Smooth muscle cell (in vitro differentiated cells): Measurements from ENCODE around the gene PDZD2. TPM values are rescaled to one million over a fixed set of nuclear protein-coding genes. Genes with fewer than 3 reads are reported as not detected.

Experiments
- DNase-seq: peaks from one replicate; lab custom pipeline; 2025; ENCODE audit not compliant: unreplicated experiment; lab: John Stamatoyannopoulos, UW
- H2AFZ ChIP-seq: fragments of 200-600 bp; sonication (generic); 2 replicates; pipeline ENCODE4 v1.6.0; 2016; ENCODE audit warnings: antibody characterized with exemption, low read depth, mild to moderate bottlenecking
- H3F3A ChIP-seq: fragments of 200-600 bp; sonication (generic); 2 replicates; pipeline ENCODE4 v1.6.0; 2017; ENCODE audit warnings: antibody characterized with exemption, low read depth
- H3K27ac ChIP-seq: fragments of 200-600 bp; sonication (generic); 2 replicates; pipeline ENCODE4 v1.5.1; 2016; ENCODE audit warnings: low read depth, mild to moderate bottlenecking
- H3K27me3 ChIP-seq: fragments of 200-600 bp; sonication (generic); 2 replicates; pipeline ENCODE4 v1.6.1; 2016; ENCODE audit warnings: low read depth, mild to moderate bottlenecking
- H3K36me3 ChIP-seq: fragments of 200-600 bp; sonication (generic); 2 replicates; pipeline ENCODE4 v1.5.1; 2016; ENCODE audit warnings: low read depth
- H3K4me1 ChIP-seq: fragments of 200-600 bp; sonication (generic); 2 replicates; pipeline ENCODE4 v1.5.1; 2016; ENCODE audit warnings: low read depth
- H3K4me2 ChIP-seq: fragments of 200-600 bp; sonication (generic); 2 replicates; pipeline ENCODE4 v1.6.0; 2016; ENCODE audit warnings: mild to moderate bottlenecking
- H3K4me3 ChIP-seq: fragments of 200-600 bp; sonication (generic); 2 replicates; pipeline ENCODE4 v1.5.1; 2016; ENCODE audit warnings: mild to moderate bottlenecking
- H3K79me2 ChIP-seq: fragments of 200-600 bp; sonication (generic); 2 replicates; pipeline ENCODE4 v1.6.0; 2016; ENCODE audit warnings: low read depth, mild to moderate bottlenecking
- H3K9ac ChIP-seq: fragments of 200-600 bp; sonication (generic); 2 replicates; pipeline ENCODE4 v1.6.0; 2016; ENCODE audit warnings: low read depth
- H3K9me3 ChIP-seq: fragments of 200-600 bp; sonication (generic); replicated peaks from 2 replicates; pipeline ENCODE4 v1.5.1; 2016; ENCODE audit warnings: low read depth
- H4K20me1 ChIP-seq: fragments of 200-600 bp; sonication (generic); 2 replicates; pipeline ENCODE4 v1.6.0; 2016; ENCODE audit warnings: low read depth
- CTCF ChIP-seq: fragments of 200-600 bp; sonication (generic); IDR thresholded peaks from 2 replicates; pipeline ENCODE4 v1.5.1; 2017; ENCODE audit warnings: borderline replicate concordance, mild to moderate bottlenecking, antibody characterized with exemption; ENCODE audit not compliant: insufficient read depth, poor library complexity, severe bottlenecking
- WGBS: methylation state at CpG from one replicate; pipeline ENCODE4 v1.1.7; 2016; ENCODE audit warnings: low lambda C conversion rate; 5-methylcytosine and 5-hydroxymethylcytosine counted together
- polyA plus RNA-seq: library from polyadenylated mRNA; unstranded; fragments of >200 nt; fragmentation: Nextera tagmentation; extraction: Ambion mirVana; gene quantifications from 2 replicates; pipeline ENCODE4 v1.2.1, GENCODE V29; 2016
- total RNA-seq: library from RNA; depleted of rRNA; stranded (reverse); fragments of >200 nt; gene quantifications from 2 replicates; pipeline ENCODE4 v1.2.3, GENCODE V29; 2014

Gene PDZD2
- total and polyA plus RNA-seq, 2 experiments from 2014 or later: 3.2 to 4.1 TPM

GRCh38 chr5:31703757-31704156 is 64.8 kb downstream of the PDZD2 start:
- H3K27ac ChIP-seq: no peak overlapping the region
- WGBS: 100% methylated on average over 1 of the region's 1 CpG
- no peak overlapping the region for H3K9ac ChIP-seq
- no peaks in the 10 kb centered on the region for H4K20me1 ChIP-seq
- DNase-seq: no peak
- H3K9me3 ChIP-seq: no peaks in the 10 kb centered on the region
- no peaks in the 10 kb centered on the region for H3K36me3 ChIP-seq
- H3F3A ChIP-seq: no peaks in the 10 kb centered on the region
- no peaks in the 10 kb centered on the region for H3K79me2 ChIP-seq
- H3K27me3 ChIP-seq: no peaks in the 10 kb centered on the region
- H3K4me3 ChIP-seq: no peak overlapping the region
- TF ChIP-seq CTCF: no peak
- H2AFZ ChIP-seq: no peak overlapping the region
- no peak overlapping the region for H3K4me2 ChIP-seq
- H3K4me1 ChIP-seq: peaks cover 13% of the 10 kb centered on the region

GRCh38 chr5:31706186-31706585 is 67.3 kb downstream of the PDZD2 start:
- no peak for DNase-seq
- no peaks in the 10 kb centered on the region for H3K27me3 ChIP-seq
- no peaks in the 10 kb centered on the region for H4K20me1 ChIP-seq
- H3F3A ChIP-seq: no peaks in the 10 kb centered on the region
- H3K27ac ChIP-seq: no peak overlapping the region
- 69% methylated on average over 4 of the region's 4 CpGs for WGBS
- TF ChIP-seq CTCF: no peak
- H2AFZ ChIP-seq: no peak overlapping the region
- no peaks in the 10 kb centered on the region for H3K79me2 ChIP-seq
- H3K4me2 ChIP-seq: no peak overlapping the region
- no peak overlapping the region for H3K9ac ChIP-seq
- no peaks in the 10 kb centered on the region for H3K36me3 ChIP-seq
- H3K9me3 ChIP-seq: no peaks in the 10 kb centered on the region
- no peak overlapping the region for H3K4me3 ChIP-seq
- H3K4me1 ChIP-seq: peaks cover 9% of the 10 kb centered on the region

GRCh38 chr5:31707329-31707728 is 68.4 kb downstream of the PDZD2 start:
- H3K79me2 ChIP-seq: no peaks in the 10 kb centered on the region
- H3K9me3 ChIP-seq: no peaks in the 10 kb centered on the region
- no peaks in the 10 kb centered on the region for H3K36me3 ChIP-seq
- no peaks in the 10 kb centered on the region for H3K27me3 ChIP-seq
- TF ChIP-seq CTCF: no peak
- no peak overlapping the region for H3K27ac ChIP-seq
- H3K4me2 ChIP-seq: no peak overlapping the region
- no peaks in the 10 kb centered on the region for H3F3A ChIP-seq
- H3K9ac ChIP-seq: no peak overlapping the region
- no peak overlapping the region for H3K4me3 ChIP-seq
- H2AFZ ChIP-seq: no peak overlapping the region
- no peaks in the 10 kb centered on the region for H4K20me1 ChIP-seq
- WGBS: 44% methylated on average over 4 of the region's 4 CpGs
- no peak for DNase-seq
- H3K4me1 ChIP-seq: no peaks in the 10 kb centered on the region

GRCh38 chr5:31708089-31708488 is 69.2 kb downstream of the PDZD2 start:
- H3K4me3 ChIP-seq: no peak overlapping the region
- no peak for DNase-seq
- no peak overlapping the region for H3K27ac ChIP-seq
- H2AFZ ChIP-seq: no peak overlapping the region
- no peak overlapping the region for H3K4me2 ChIP-seq
- H3K9me3 ChIP-seq: no peaks in the 10 kb centered on the region
- no peak overlapping the region for H3K9ac ChIP-seq
- no peaks in the 10 kb centered on the region for H3K4me1 ChIP-seq
- no peaks in the 10 kb centered on the region for H3K36me3 ChIP-seq
- H3K79me2 ChIP-seq: no peaks in the 10 kb centered on the region
- no peaks in the 10 kb centered on the region for H3F3A ChIP-seq
- no peak for TF ChIP-seq CTCF
- H4K20me1 ChIP-seq: no peaks in the 10 kb centered on the region
- WGBS: 78% methylated on average over 5 of the region's 5 CpGs
- H3K27me3 ChIP-seq: no peaks in the 10 kb centered on the region
